Measurements from ENCODE around the gene ZBTB37. TPM values are rescaled to one million over a fixed set of nuclear protein-coding genes. Genes with fewer than 3 reads are reported as not detected.

Gene ZBTB37, protein sequence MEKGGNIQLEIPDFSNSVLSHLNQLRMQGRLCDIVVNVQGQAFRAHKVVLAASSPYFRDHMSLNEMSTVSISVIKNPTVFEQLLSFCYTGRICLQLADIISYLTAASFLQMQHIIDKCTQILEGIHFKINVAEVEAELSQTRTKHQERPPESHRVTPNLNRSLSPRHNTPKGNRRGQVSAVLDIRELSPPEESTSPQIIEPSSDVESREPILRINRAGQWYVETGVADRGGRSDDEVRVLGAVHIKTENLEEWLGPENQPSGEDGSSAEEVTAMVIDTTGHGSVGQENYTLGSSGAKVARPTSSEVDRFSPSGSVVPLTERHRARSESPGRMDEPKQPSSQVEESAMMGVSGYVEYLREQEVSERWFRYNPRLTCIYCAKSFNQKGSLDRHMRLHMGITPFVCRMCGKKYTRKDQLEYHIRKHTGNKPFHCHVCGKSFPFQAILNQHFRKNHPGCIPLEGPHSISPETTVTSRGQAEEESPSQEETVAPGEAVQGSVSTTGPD
- total RNA-seq = 10 to 100 TPM in 2 of 4 donors, 1 to 10 TPM in 2; 7.1 to 31.3 (median 11.2) TPM

DNA sequence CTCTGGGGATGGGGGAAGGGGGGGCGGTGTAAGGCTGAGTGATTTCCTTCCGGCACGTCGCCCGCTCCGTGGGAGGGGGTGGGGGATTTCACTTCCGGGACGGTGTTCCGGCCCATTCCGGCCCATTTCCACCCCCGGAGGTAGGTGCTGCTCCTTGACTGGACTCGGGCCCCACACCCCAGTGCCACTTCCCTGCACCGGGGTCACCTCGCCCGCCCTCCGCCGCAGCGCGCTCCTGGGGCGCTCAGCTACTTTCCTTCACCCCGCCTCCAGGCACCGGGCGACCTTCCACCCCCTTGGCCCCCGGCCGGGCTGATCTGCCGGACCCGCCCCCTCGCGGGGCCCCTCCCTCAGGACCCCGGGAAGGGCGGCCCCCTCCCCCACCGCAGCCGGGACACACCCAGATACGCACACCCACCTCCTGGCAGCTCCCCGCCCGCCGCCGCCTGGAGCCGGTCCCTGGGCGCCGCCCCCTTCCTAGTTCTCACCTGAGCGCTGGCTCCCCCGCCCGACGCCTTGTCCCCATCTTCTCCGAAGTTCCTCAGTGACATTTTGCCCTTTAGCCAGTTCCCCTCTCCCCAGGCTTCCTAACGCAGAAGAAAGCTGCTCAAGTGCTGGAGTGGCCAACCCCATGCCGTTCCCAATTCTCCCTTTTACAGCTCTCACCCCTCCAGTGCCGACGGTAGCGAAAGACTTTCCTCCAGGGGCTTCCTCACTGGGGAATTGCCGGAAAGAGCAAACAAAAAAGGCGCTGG, at the start of gene ZBTB37:
Gene ZBTB37 (plus strand): TSS at position 115 of the 755 bp plus-strand sequence. CDS start 1,846 bp downstream, outside the sequence.
- Histone ChIP-seq H3K27me3 (no peaks in the 10 kb centered on the region), H3K4me1 (no peaks in the 10 kb centered on the region), H3K4me3 (peak within 1 kb of the TSS; percentile 65 to 74), H3K9me3 (no peaks in the 10 kb centered on the region), H3K36me3 (no peaks in the 10 kb centered on the region), H3K27ac (peak within 1 kb of the TSS; percentile 87 to 92)
- TF ChIP-seq, protein P1, sequence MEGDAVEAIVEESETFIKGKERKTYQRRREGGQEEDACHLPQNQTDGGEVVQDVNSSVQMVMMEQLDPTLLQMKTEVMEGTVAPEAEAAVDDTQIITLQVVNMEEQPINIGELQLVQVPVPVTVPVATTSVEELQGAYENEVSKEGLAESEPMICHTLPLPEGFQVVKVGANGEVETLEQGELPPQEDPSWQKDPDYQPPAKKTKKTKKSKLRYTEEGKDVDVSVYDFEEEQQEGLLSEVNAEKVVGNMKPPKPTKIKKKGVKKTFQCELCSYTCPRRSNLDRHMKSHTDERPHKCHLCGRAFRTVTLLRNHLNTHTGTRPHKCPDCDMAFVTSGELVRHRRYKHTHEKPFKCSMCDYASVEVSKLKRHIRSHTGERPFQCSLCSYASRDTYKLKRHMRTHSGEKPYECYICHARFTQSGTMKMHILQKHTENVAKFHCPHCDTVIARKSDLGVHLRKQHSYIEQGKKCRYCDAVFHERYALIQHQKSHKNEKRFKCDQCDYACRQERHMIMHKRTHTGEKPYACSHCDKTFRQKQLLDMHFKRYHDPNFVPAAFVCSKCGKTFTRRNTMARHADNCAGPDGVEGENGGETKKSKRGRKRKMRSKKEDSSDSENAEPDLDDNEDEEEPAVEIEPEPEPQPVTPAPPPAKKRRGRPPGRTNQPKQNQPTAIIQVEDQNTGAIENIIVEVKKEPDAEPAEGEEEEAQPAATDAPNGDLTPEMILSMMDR (IDR thresholded peaks at IDR 0.05) = no peak
- TF ChIP-seq POLR2A (IDR thresholded peaks at IDR 0.05) = peak in 1 of 2 donors; percentile 9
- intact Hi-C loops (cut with DNase I; ENCODE audit: low total_unique reads) = loop anchor here (5.0 kb wide), 1 partner anchor 154 kb away; the partner anchor contains the start of gene RC3H1
- DNase-seq = peak in 1 of 2 donors; percentile 81

DNA sequence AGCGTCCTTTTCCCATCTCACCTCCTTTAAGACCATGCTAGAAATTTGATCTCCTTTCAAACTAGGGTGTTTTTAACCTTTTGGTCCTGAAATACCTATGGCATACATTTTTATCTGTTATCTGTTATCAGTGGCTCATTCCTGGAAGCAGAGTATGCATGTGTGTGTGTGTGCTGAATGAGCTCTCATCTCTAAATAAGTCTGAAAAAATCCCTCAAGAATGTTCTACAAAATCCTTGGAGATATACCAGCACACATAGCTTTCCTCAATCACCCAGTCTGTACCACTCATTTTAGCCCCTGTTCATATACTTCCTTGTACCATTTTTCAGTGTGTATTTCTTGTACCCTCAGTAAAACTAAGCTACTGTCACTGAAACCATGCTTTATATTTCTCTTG, 49.7 kb upstream of the ZBTB37 start:
- Histone ChIP-seq H3K27ac (no peak overlapping the region), H3K4me1 (no peaks in the 10 kb centered on the region), H3K27me3 (no peaks in the 10 kb centered on the region), H3K36me3 (no peaks in the 10 kb centered on the region), H3K9me3 (no peaks in the 10 kb centered on the region), H3K4me3 (no peak overlapping the region)
- no peak for TF ChIP-seq POLR2A (IDR thresholded peaks at IDR 0.05)
- TF ChIP-seq, protein P1 (IDR thresholded peaks at IDR 0.05) = no peak
- intact Hi-C loops (cut with DNase I; ENCODE audit: low total_unique reads) = no loop called here
- DNase-seq = no peak

DNA sequence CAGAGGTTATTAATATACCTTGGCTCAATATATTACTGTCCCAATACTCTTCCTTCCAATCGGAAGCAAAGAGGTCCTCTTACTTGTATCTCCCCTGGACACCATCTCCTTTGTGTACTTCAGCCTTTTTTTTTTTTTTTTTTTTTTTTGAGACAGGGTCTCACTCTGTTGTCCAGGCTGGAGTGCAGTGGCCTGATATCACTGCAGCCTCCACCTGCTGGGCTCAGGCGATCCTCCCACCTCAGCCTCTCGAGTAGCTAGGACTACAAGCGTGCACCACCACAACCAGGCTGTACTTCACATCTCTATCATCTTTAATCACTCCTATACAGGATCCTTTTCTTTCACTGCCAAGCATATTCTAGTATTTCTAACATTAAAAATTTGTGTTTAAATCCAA, 46.5 kb upstream of the ZBTB37 start:
- DNase-seq = no peak
- TF ChIP-seq, protein P1 (IDR thresholded peaks at IDR 0.05) = no peak
- no peak for TF ChIP-seq POLR2A (IDR thresholded peaks at IDR 0.05)
- Histone ChIP-seq H3K4me1 (no peaks in the 10 kb centered on the region), H3K36me3 (no peaks in the 10 kb centered on the region), H3K9me3 (no peaks in the 10 kb centered on the region), H3K4me3 (no peak overlapping the region), H3K27ac (no peak overlapping the region), H3K27me3 (no peaks in the 10 kb centered on the region)
- intact Hi-C loops (cut with DNase I; ENCODE audit: low total_unique reads) = loop anchor here (10.0 kb wide), 1 partner anchor 397 kb away; no protein-coding TSS in a partner anchor

DNA sequence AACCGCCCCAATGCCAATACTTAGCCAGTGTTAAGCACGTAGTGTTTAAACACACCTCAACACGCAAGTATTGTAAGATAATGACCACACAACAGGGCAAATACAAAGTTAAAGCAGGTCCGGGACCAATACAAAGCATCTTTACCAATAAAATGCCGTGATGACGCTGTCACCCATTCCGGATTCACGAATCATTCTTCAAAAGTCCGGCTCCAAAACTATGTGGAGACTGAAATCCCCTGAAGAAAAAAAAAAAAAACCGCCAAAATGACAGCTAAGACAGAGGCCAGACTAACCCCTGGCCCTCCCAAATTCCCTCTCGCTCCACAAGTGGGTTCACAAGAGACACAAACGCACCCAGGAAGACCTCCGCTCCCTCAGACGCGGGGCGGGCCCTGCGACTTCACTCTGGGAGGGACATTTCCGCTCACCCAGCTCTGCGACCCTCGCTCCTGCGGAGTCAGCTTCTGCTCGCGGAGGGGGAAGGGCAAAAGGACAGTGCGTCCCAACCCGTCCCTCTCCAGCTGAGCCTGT, 44.3 kb upstream of the ZBTB37 start:
- peak overlapping the region; percentile 77 to 81 for H3K4me3 ChIP-seq
- DNase-seq = no peak
- TF ChIP-seq, protein P1 (IDR thresholded peaks at IDR 0.05) = no peak
- TF ChIP-seq POLR2A (IDR thresholded peaks at IDR 0.05) = no peak
- peak overlapping the region; percentile 95 to 98 for H3K27ac ChIP-seq
- no peaks in the 10 kb centered on the region for H3K36me3 ChIP-seq
- no peaks in the 10 kb centered on the region for H3K27me3 ChIP-seq
- intact Hi-C loops (cut with DNase I; ENCODE audit: low total_unique reads) = loop anchor here (10.0 kb wide), 1 partner anchor 399 kb away; no protein-coding TSS in a partner anchor
- H3K9me3 ChIP-seq = no peaks in the 10 kb centered on the region
- H3K4me1 ChIP-seq = no peaks in the 10 kb centered on the region
